Psoas muscle (tissue), 8 donors: ENCODE results near the gene CLPTM1. TPM values are rescaled to one million over a fixed set of nuclear protein-coding genes. Genes with fewer than 3 reads are reported as not detected.

Experiments used
- ATAC-seq, 4 donors: fragments of 200-7000 bp; cut with Tn5 transposase; one replicate each; pipeline ENCODE4 v1.9.1; 2020; ENCODE audit warnings: moderate library complexity in 3 of 4, mild to moderate bottlenecking in 2 of 4
- DNase-seq, 2 donors: peaks; one replicate each; pipeline ENCODE4 v3.0.0-alpha.2; 2020
- H3K27ac ChIP-seq: fragments of 200-600 bp; one replicate; pipeline ENCODE4 v1.8.0; 2022
- H3K27me3 ChIP-seq, 3 donors: fragments of 200-600 bp in 1 of 3; one replicate each; pipeline versions ENCODE4 v1.6.1 to v1.8.0; 2013 to 2022; ENCODE audit warnings: low read length in 2 of 3, mild to moderate bottlenecking in 2 of 3, moderate library complexity in 1 of 3; ENCODE audit not compliant: insufficient read depth in 3 of 3
- H3K36me3 ChIP-seq, 2 donors: fragments of 200-600 bp in 1 of 2; one replicate each; pipeline versions ENCODE4 v1.6.1 to v1.8.0; 2013 to 2022; ENCODE audit warnings: low read depth in 1 of 2, mild to moderate bottlenecking in 1 of 2, moderate library complexity in 1 of 2; ENCODE audit not compliant: insufficient read depth in 1 of 2
- H3K4me1 ChIP-seq: fragments of 200-600 bp; one replicate; pipeline ENCODE4 v1.8.0; 2022
- H3K4me3 ChIP-seq: fragments of 200-600 bp; one replicate; pipeline ENCODE4 v1.8.0; 2022; ENCODE audit warnings: mild to moderate bottlenecking
- H3K9me3 ChIP-seq: fragments of 200-600 bp; one replicate; pipeline ENCODE4 v1.8.0; 2022
- CTCF ChIP-seq: fragments of 200-600 bp; IDR thresholded peaks from one replicate; pipeline ENCODE4 v1.8.0; 2022; ENCODE audit warnings: antibody characterized with exemption
- WGBS, 3 donors: extraction: QIAGEN DNeasy Blood & Tissue Kit; methylation state at CpG; one replicate each; pipeline versions ENCODE4 v1.1.6 to v1.1.7; 2013; 5-methylcytosine and 5-hydroxymethylcytosine counted together
- intact Hi-C, 2 donors: fragments of 100-400 bp; cut with DNase I; formaldehyde crosslinking; loops; one replicate each; pipeline versions ENCODE4 v1.11.0 to v1.14.2; 2022
- polyA plus RNA-seq, 3 donors: library from polyadenylated mRNA; stranded (reverse); fragments of 200-250 nt; gene quantifications; one replicate each; pipeline ENCODE4 v1.2.3, GENCODE V29; 2013
- total RNA-seq, 4 donors: library from RNA; stranded (reverse); fragmentation: NEBNext Ultra II Directional in 2 of 4; extraction: Animal tissue kit (Norgen Biotek cat#: 25700) in 2 of 4; gene quantifications; one replicate each; pipeline versions ENCODE4 v1.2.1 to v1.2.4, GENCODE V29; 2021 to 2023
- donor health status: healthy with polysubstance abuse.
- donor health status: DM: no; HTN: no; CAD: no; lungs with moderate emphysema.
- donor health status: Bipolar disorder and iron deficiency.
- donor health status: healthy.
- donor health status: DM: yes; HTN: yes; CAD: no.
- donor health status: DM: no; HTN: no; CAD: no.
- donor health status: DM: no; HTN: no; CAD: no.
- donor health status: DM: yes; HTN: yes; CAD: no.

The CLPTM1 gene
- total and polyA plus RNA-seq, 7 donors = 77.7 to 129 (median 90.1) TPM

- DNase-seq (no peak), ATAC-seq (no peak)
- Histone ChIP-seq H3K36me3 (peaks cover 3 to 77% of the 10 kb centered on the region in 2 donors), H3K9me3 (no peaks in the 10 kb centered on the region), H3K27me3 (no peaks in the 10 kb centered on the region), H3K27ac (no peak overlapping the region), H3K4me3 (peak overlapping the region; percentile 2), H3K4me1 (peaks cover 33% of the 10 kb centered on the region)
- 77 to 87% (median 84%) methylated on average over 4 to 6 of the region's 6 CpGs for WGBS, 3 donors
- no peak for TF ChIP-seq CTCF
- intact Hi-C loops = no loop called here
Measured at GRCh38 chr19:45041125-45041524, 85.9 kb downstream of the CLPTM1 start.

Other genes with a start within 250 kb of the CLPTM1 start
- gene BCL3, start 206.7 kb upstream of the CLPTM1 start, total RNA-seq = 10 to 100 TPM; 13.3 to 36.4 (median 25.3) TPM
- gene BCL3, start 206.7 kb upstream of the CLPTM1 start, polyA plus RNA-seq = 10 to 100 TPM in 1 of 3 donors, 1 to 10 TPM in 2; 5.7 to 13.2 (median 7.8) TPM
- gene CBLC, start 177.5 kb upstream of the CLPTM1 start, total RNA-seq = under 1 TPM in 1 of 4 donors, not detected in 3; 0.34 TPM
- gene CBLC, start 177.5 kb upstream of the CLPTM1 start, polyA plus RNA-seq = under 1 TPM in 1 of 3 donors, not detected in 2; 0.08 TPM
- gene BCAM, start 146.3 kb upstream of the CLPTM1 start, total RNA-seq = 10 to 100 TPM; 20.0 to 44.9 (median 25.0) TPM
- gene BCAM, start 146.3 kb upstream of the CLPTM1 start, polyA plus RNA-seq = 10 to 100 TPM; 12.5 to 15.8 (median 15.7) TPM
- 10 to 100 TPM; 17.5 to 32.9 (median 24.1) TPM for gene NECTIN2, start 109.1 kb upstream of the CLPTM1 start, total RNA-seq
- gene NECTIN2, start 109.1 kb upstream of the CLPTM1 start, polyA plus RNA-seq = 10 to 100 TPM in 2 of 3 donors, 1 to 10 TPM in 1; 9.0 to 18.1 (median 11.2) TPM
- 100 to 1,000 TPM in 1 of 4 donors, 10 to 100 TPM in 3; 42.3 to 111 (median 71.4) TPM for gene TOMM40, start 64.1 kb upstream of the CLPTM1 start, total RNA-seq
- 100 to 1,000 TPM in 1 of 3 donors, 10 to 100 TPM in 2; 67.6 to 330 (median 69.7) TPM for gene TOMM40, start 64.1 kb upstream of the CLPTM1 start, polyA plus RNA-seq
- gene APOE, start 49.6 kb upstream of the CLPTM1 start, total RNA-seq = 10 to 100 TPM in 3 of 4 donors, 1 to 10 TPM in 1; 7.1 to 19.0 (median 11.9) TPM
- 10 to 100 TPM in 1 of 3 donors, 1 to 10 TPM in 2; 4.9 to 17.8 (median 6.8) TPM for gene APOE, start 49.6 kb upstream of the CLPTM1 start, polyA plus RNA-seq
- 10 to 100 TPM in 1 of 4 donors, 1 to 10 TPM in 3; 5.7 to 16.8 (median 8.3) TPM for gene APOC1, start 40.8 kb upstream of the CLPTM1 start, total RNA-seq
- gene APOC1, start 40.8 kb upstream of the CLPTM1 start, polyA plus RNA-seq = 10 to 100 TPM in 1 of 3 donors, 1 to 10 TPM in 2; 1.6 to 14.4 (median 4.7) TPM
- not detected for gene APOC4, start 13.1 kb upstream of the CLPTM1 start, total RNA-seq
- gene APOC4, start 13.1 kb upstream of the CLPTM1 start, polyA plus RNA-seq = not detected
- gene APOC2, start 9.3 kb upstream of the CLPTM1 start, total RNA-seq = under 1 TPM in 1 of 4 donors, not detected in 3; 0.98 TPM
- gene APOC2, start 9.3 kb upstream of the CLPTM1 start, polyA plus RNA-seq = not detected
- gene RELB, start 46.1 kb downstream of the CLPTM1 start, total RNA-seq = 10 to 100 TPM in 3 of 4 donors, 1 to 10 TPM in 1; 6.5 to 44.0 (median 13.5) TPM
- 10 to 100 TPM; 10.3 to 14.1 (median 12.1) TPM for gene RELB, start 46.1 kb downstream of the CLPTM1 start, polyA plus RNA-seq
- 10 to 100 TPM; 37.4 to 65.9 (median 47.1) TPM for gene CLASRP, start 83.7 kb downstream of the CLPTM1 start, total RNA-seq
- gene CLASRP, start 83.7 kb downstream of the CLPTM1 start, polyA plus RNA-seq = 10 to 100 TPM; 30.8 to 34.5 (median 33.2) TPM
- gene ZNF296, start 121.1 kb downstream of the CLPTM1 start, total RNA-seq = under 1 TPM in 3 of 4 donors, not detected in 1; 0.34 to 0.73 (median 0.36) TPM
- gene ZNF296, start 121.1 kb downstream of the CLPTM1 start, polyA plus RNA-seq = under 1 TPM; 0.22 to 0.62 (median 0.44) TPM
- 10 to 100 TPM; 19.6 to 27.3 (median 24.3) TPM for gene GEMIN7, start 123.9 kb downstream of the CLPTM1 start, total RNA-seq
- gene GEMIN7, start 123.9 kb downstream of the CLPTM1 start, polyA plus RNA-seq = 10 to 100 TPM; 40.9 to 51.1 (median 50.3) TPM
- gene PPP1R37, start 137.8 kb downstream of the CLPTM1 start, total RNA-seq = 10 to 100 TPM; 27.0 to 34.6 (median 29.1) TPM
- gene PPP1R37, start 137.8 kb downstream of the CLPTM1 start, polyA plus RNA-seq = 10 to 100 TPM; 25.5 to 39.5 (median 36.3) TPM
- under 1 TPM in 3 of 4 donors, not detected in 1; 0.06 to 0.09 (median 0.08) TPM for gene NKPD1, start 205.6 kb downstream of the CLPTM1 start, total RNA-seq
- under 1 TPM in 2 of 3 donors, not detected in 1; 0.08 to 0.18 TPM for gene NKPD1, start 205.6 kb downstream of the CLPTM1 start, polyA plus RNA-seq
- gene TRAPPC6A, start 222.9 kb downstream of the CLPTM1 start, total RNA-seq = 10 to 100 TPM; 12.3 to 42.2 (median 20.6) TPM
- gene TRAPPC6A, start 222.9 kb downstream of the CLPTM1 start, polyA plus RNA-seq = 10 to 100 TPM; 10.8 to 14.5 (median 12.9) TPM
- 1 to 10 TPM; 4.1 to 7.8 (median 5.1) TPM for gene BLOC1S3, start 223.4 kb downstream of the CLPTM1 start, total RNA-seq
- gene BLOC1S3, start 223.4 kb downstream of the CLPTM1 start, polyA plus RNA-seq = 1 to 10 TPM; 3.3 to 6.6 (median 6.5) TPM